ENCODE results near the gene TSPAN13.

TSPAN13 gene

GRCh38 chr7:16774986-16775385, 21.4 kb downstream of the TSPAN13 start:
- no peak for DNase-seq (ENCODE audit: low spot score)

DNA sequence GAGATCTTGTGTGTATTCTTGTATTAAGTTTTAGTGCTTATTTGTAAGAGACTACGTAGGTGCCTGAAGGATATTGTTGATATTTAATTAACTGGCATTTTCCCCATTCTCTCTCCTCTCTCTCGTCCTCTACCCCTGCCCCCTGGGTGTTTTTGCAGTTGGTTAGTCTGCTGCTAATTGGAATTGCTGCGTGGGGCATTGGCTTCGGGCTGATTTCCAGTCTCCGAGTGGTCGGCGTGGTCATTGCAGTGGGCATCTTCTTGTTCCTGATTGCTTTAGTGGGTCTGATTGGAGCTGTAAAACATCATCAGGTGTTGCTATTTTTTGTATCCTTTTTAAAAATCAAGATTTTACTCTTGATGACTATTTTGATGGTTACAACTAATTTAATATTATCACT, 22.5 kb downstream of the TSPAN13 start:
- no peak for DNase-seq (ENCODE audit: low spot score)

- DNase-seq (ENCODE audit: low spot score) = no peak
Observed at GRCh38 chr7:16778476-16778875, 24.9 kb downstream of the TSPAN13 start.

DNA sequence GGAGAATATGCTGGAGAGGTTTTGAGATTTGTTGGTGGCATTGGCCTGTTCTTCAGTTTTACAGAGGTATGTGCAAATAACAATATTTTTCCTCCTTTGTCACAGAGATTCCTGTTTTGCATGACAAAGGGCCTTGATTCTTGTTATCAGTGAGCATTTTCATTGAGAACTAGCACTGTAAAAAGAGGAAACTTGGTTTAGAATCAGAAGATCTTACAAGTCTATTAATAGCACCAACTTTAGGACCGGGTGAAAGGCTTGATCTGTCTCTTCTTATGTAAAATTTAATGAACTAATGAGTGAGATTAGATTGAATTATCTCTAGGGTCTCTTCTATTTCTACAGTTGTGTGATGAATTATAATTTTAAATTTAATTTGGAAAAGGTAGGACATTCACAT, 25.5 kb downstream of the TSPAN13 start:
- DNase-seq (ENCODE audit: low spot score) = no peak

DNA sequence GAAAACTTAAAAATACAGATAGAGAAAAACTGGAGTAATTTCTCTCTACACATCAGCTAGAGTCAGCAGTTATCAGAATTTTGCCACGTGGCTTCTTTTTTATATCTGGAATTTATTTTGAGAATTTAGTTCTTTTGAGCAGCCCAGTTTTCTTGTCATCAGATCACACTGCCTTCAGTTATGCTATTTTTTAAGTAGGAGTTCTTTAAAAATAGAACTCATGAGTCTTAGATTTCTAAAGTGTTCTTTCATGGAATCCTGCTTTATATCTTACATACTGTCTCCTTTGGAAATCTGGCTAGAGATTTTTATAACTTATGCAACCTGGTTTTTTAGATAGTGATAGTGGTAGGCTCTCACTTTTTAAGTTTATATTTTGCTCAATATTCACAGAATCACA, 27.0 kb downstream of the TSPAN13 start:
- no peak for DNase-seq (ENCODE audit: low spot score)

- DNase-seq (ENCODE audit: low spot score) = no peak
Observed at GRCh38 chr7:16785321-16785720, 31.8 kb downstream of the TSPAN13 start.

- DNase-seq (ENCODE audit: low spot score) = no peak
Observed at GRCh38 chr7:16785846-16786245, 32.3 kb downstream of the TSPAN13 start.

DNA sequence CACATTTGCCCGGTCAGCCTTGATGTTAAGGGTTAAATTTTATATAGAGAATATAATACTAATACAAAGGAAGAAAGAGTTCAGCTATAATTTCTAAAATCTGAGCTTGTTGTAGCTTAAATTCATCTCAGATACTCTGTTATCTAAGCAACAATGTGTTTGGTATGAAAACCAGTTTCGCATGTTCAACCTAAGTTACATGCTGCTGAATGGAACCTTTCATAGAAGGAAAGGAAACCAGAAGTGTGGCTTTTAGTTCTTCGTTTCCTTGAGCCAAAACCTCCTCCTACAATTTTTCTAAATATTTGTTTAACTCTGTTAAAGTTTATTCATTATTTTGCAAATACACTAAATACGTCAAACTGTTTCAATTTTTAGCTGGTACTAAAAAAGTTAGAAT, 32.7 kb downstream of the TSPAN13 start:
- DNase-seq (ENCODE audit: low spot score) = no peak

GRCh38 chr7:16787127-16787526, 33.6 kb downstream of the TSPAN13 start:
- no peak for DNase-seq (ENCODE audit: low spot score)

GRCh38 chr7:16791071-16791470, 37.5 kb downstream of the TSPAN13 start:
- no peak for DNase-seq (ENCODE audit: low spot score)

- DNase-seq (ENCODE audit: low spot score) = no peak
Observed at GRCh38 chr7:16791905-16792698, 38.5 kb downstream of the TSPAN13 start.

- DNase-seq (ENCODE audit: low spot score) = no peak
Observed at GRCh38 chr7:16794986-16795385, 41.4 kb downstream of the TSPAN13 start.

- DNase-seq (ENCODE audit: low spot score) = no peak
Observed at GRCh38 chr7:16795624-16796023, 42.1 kb downstream of the TSPAN13 start.

- DNase-seq (ENCODE audit: low spot score) = no peak
Observed at GRCh38 chr7:16801111-16801542, 47.6 kb downstream of the TSPAN13 start.

- DNase-seq (ENCODE audit: low spot score) = no peak
Observed at GRCh38 chr7:16801579-16801978, 48.0 kb downstream of the TSPAN13 start.

GRCh38 chr7:16803125-16803524, 49.6 kb downstream of the TSPAN13 start:
- DNase-seq (ENCODE audit: low spot score) = no peak

DNA sequence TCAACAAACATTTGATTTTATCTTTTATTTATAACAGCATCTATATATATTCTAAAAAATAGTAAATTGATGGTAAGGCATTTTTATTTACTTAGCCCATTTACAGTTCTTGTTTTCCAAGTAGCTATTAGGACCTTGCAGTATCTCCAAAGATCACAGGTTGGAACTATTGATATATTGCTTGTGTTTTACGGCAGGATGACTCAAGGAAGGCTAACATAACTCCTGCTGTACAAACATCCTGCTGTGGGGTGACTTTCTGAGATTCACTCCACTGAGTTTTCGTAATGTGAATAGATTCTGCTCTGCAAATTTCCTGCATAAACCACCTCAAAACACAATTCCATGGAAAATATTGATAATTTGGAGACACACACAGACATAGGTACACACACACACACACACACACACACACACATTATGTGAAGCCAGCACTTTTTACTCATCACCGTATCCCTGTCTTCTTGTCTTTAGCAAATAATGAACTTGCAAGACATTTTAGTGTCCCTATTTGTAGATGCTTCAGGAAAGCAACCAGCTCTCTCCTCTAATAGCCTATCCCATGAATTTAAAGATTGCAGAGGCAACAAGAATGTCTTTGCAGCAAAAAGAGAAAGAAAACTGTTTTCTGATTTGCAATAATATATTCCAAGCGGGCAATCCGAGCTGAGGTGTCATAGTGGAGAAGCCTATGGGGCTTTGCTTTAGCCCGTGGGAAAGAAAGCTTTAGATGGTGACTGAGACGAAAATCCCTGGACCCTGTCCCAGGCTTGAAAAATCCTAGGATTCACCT, 50.5 kb downstream of the TSPAN13 start:
- no peak for DNase-seq (ENCODE audit: low spot score)

DNA sequence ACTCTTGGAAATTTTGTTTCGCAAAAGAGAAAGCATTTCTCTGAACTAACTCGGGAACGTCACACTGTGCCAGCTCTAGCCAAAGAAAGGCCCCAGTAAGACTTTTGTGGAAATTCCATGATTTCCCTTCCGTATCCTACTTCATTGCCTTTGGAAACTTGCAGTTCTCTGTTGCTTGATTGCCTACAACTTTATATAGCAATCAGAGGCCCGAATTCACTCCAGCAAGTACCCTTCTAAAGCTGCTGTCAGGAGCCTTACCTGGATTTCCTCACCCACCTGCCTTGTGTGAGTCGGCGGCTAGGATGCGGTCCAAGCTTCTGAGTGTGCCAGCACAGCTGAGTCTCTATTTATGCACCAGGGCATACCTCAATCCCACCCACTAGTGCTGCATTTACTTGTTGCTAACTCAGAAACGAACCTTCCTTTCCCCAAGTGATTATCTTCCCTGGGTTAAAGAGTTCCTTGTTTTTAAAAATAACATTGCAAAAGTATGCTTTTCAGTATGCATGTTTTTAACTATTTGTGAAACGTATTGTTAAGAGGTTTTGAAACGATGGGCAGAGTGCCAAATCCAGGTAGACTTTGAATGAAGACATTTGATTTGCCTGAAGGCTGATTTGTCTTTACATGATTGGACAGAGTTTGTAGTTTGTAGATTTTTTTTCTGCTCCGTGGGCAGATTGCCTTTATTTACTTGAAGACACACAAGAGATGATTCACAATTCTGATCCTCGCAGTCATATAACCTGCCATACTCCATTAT, 51.3 kb downstream of the TSPAN13 start, which contains the start of gene AGR2:
Gene AGR2 (minus strand): TSS at position 326 of the 766 bp plus-strand sequence. CDS start 3,203 bp downstream, outside the sequence.
- no peak for DNase-seq (ENCODE audit: low spot score)

DNA sequence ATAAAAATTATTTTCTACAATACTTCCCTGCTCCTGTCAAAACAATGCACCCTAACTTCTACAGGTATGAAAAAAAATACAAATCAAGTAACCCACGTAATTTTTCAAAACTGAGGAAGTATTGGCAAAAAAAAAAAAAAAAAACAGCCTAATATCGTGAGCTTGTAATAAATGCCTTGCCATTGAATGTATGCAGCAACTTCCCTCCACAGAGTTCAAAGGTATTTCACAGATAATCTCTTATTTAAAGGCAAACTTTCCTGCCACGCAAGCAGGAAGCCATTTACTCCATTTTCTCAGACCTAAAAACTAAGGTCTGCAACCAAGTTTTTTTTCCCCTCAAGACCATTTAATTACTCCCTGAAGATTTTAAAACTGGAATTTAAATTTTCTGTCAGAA, 51.9 kb downstream of the TSPAN13 start:
- no peak for DNase-seq (ENCODE audit: low spot score)

DNA sequence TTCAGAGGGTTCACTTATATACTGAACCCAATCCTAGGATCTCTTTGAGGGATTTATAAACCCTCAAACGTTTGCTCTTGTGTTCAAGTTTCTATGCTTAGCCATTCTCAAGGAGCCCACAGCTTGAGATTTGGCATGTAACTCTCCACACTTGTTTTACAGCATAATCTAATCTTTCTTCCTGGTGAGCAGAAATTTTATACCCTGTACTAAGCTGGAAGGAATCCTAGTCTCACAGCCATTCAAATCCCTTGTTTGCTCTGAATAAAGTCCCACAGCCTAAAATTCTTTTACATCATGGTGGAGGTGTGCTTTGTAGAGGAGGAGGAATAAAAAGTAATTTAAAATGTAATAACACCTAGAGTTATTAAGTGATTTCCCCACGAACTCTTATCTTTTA, 56.6 kb downstream of the TSPAN13 start:
- DNase-seq (ENCODE audit: low spot score) = no peak

DNA sequence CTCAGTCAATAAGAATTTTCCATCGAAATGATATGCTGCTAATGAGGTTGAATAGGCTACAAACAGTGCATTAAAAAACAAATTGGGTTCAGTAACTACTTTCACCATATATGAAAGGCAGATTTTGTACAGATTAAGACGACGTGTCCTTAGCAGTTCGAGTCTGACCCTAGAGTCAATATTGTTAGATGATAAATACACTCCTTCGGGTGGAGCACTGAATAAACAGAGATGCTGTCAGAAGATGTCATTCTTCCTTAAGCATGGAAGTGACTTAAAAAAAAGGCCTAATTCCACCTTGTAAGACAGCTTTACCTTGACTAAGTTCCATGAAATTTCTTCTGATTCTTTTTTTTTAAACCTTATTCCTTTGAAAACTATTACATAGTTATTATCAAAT, 57.0 kb downstream of the TSPAN13 start:
- DNase-seq (ENCODE audit: low spot score) = no peak

GRCh38 chr7:16811551-16811950, 58.0 kb downstream of the TSPAN13 start:
- no peak for DNase-seq (ENCODE audit: low spot score)
